ENCODE data around the gene GP1BB. TPM values are rescaled to one million over a fixed set of nuclear protein-coding genes. Genes with fewer than 3 reads are reported as not detected.

Gene GP1BB
- total RNA-seq, 5 donors from 2014 or later (not counting 1 experiment from before 2014, with no cell fraction given): 0.19 to 2.1 (median 0.36) TPM

DNA sequence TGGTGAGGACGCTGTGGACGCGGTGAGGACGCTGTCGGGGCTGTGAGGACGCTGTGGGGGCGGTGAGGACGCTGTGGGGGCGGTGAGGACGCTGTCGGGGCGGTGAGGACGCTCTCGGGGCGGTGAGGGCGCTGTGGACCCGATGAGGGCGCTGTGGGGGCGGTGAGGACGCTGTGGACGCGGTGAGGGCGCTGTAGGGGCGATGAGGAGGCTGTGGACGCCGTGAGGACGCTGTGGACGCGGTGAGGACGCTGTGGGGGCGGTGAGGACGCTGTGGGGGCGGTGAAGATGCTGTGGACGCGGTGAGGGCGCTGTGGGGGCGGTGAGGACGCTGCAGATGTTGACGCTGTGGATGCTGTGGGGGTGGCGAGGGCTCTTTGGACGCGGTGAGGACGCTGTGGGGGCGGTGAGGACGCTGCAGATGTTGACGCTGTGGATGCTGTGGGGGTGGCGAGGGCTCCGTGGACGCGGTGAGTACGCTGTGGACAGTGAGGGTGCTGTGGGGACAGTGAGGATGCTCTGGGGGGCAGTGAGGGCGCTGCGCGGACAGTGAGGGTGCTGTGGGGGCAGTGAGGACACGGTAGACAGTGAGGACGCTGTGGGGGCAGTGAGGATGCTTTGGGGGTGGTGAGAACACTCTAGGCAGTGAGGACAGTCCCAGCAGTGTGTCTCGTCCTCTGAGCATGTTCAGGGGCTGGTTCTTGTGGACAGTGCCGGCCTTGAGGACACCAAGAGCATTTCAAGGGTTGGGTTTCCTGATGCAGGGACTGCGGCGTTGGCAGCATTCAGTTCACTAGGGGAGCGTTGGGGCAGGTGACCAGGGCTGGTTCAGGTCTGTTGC, 4.2 kb downstream of the GP1BB start:
- no peaks in the 10 kb centered on the region for H3K36me3 ChIP-seq (ENCODE audit: control insufficient read depth in 2 of 2, extremely low read depth in 1 of 2, insufficient read depth in 1 of 2, low read length in 1 of 2)
- CTCF ChIA-PET: no interaction called here
- H3K36me3 Mint-ChIP-seq: no peaks in the 10 kb centered on the region
- WGBS (ENCODE audit: insufficient coverage): 75% methylated on average over 58 of the region's 61 CpGs
- POLR2A ChIA-PET: no interaction called here
- peaks cover 0 to 57% of the 10 kb centered on the region in 2 experiments for H3K27me3 ChIP-seq (replicated peaks in 1 of 2; ENCODE audit: control insufficient read depth in 2 of 2, extremely low read depth in 1 of 2, insufficient read depth in 2 of 2, low read length in 1 of 2)
- no peak overlapping the region for H3K27ac Mint-ChIP-seq
- ATAC-seq (replicated peaks in 1 of 4) (no peak), DNase-seq (no peak)
- no peak overlapping the region for H3K4me3 ChIP-seq (ENCODE audit: control insufficient read depth in 1 of 2, extremely low read depth in 1 of 2, low read length in 1 of 2)
- H3K9me3 ChIP-seq: no peaks in the 10 kb centered on the region
- peaks cover 1 to 28% of the 10 kb centered on the region in 2 experiments for H3K4me1 ChIP-seq (ENCODE audit: control insufficient read depth in 1 of 2, extremely low read depth in 1 of 2, insufficient read depth in 2 of 2, low read length in 2 of 2)
- peaks cover 8 to 15% (median 14%) of the 10 kb centered on the region in 3 donors for H3K4me1 Mint-ChIP-seq
- H3K4me3 Mint-ChIP-seq: peak overlapping the region in 1 of 3 donors; percentile 28
- H3K27me3 Mint-ChIP-seq: peaks cover 14 to 27% of the 10 kb centered on the region in 2 donors
- H3K9me3 Mint-ChIP-seq: no peaks in the 10 kb centered on the region
- no peak overlapping the region for H3K27ac ChIP-seq (ENCODE audit: low read length)

DNA sequence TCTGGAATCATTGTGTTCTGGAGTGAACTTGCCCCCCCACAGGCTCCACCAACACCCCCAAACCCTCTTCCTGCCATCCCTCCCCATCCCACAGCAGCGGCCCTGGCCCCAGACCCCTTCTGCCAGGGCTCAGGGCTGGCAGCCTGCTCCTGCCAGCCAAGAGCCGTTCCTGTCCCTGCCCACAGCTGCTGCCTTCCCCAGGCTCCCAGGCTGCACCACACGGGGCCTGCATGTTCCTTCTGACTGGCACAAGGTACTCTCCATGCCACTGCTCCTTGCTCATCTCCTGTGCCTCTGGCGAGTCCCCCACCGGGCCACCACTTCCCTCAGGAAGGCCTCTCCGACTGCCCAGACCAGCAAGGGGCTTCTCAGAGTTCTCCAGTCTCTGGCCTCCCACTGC, 4.9 kb downstream of the GP1BB start:
- Mint-ChIP-seq H3K36me3 (no peaks in the 10 kb centered on the region), H3K9me3 (no peaks in the 10 kb centered on the region), H3K4me3 (peak overlapping the region in 1 of 3 donors; percentile 37), H3K27me3 (peaks cover 10 to 22% of the 10 kb centered on the region in 2 donors), H3K4me1 (peaks cover 6 to 15% (median 11%) of the 10 kb centered on the region in 3 donors), H3K27ac (no peak overlapping the region)
- ChIA-PET POLR2A (no interaction called here), CTCF (no interaction called here)
- Histone ChIP-seq H3K27me3 (replicated peaks in 1 of 2; ENCODE audit: control insufficient read depth in 2 of 2, extremely low read depth in 1 of 2, insufficient read depth in 2 of 2, low read length in 1 of 2) (peaks cover 0 to 49% of the 10 kb centered on the region in 2 experiments), H3K4me1 (ENCODE audit: control insufficient read depth in 1 of 2, extremely low read depth in 1 of 2, insufficient read depth in 2 of 2, low read length in 2 of 2) (peaks cover 0 to 20% of the 10 kb centered on the region in 2 experiments), H3K9me3 (no peaks in the 10 kb centered on the region), H3K27ac (ENCODE audit: low read length) (no peak overlapping the region), H3K4me3 (ENCODE audit: control insufficient read depth in 1 of 2, extremely low read depth in 1 of 2, low read length in 1 of 2) (no peak overlapping the region), H3K36me3 (ENCODE audit: control insufficient read depth in 2 of 2, extremely low read depth in 1 of 2, insufficient read depth in 1 of 2, low read length in 1 of 2) (no peaks in the 10 kb centered on the region)
- no peak for ATAC-seq (replicated peaks in 1 of 4)
- DNase-seq: no peak
- WGBS (ENCODE audit: insufficient coverage): 73% methylated on average over 6 of the region's 6 CpGs

DNA sequence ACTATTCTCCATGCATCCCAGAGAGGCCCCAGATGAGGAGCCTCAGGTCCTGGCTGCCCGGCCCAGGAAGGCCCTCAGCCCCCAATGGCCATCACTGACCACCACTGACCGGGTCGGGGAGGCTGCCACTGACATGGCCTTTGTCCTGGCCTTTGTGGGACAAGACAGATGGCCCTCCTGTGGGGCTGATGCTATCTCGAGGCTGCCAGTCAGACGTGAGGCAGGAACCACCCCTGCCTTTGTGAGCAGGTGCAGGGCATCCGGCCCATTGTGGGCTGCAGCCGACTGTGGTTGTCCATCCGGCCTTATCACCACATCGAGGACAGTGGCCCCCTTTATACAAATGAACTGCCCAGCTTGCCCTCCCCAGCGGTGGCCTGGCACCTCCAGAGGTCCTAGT, 5.5 kb downstream of the GP1BB start:
- Histone ChIP-seq H3K27ac (ENCODE audit: low read length) (no peak overlapping the region), H3K27me3 (replicated peaks in 1 of 2; ENCODE audit: control insufficient read depth in 2 of 2, extremely low read depth in 1 of 2, insufficient read depth in 2 of 2, low read length in 1 of 2) (peaks cover 0 to 46% of the 10 kb centered on the region in 2 experiments), H3K4me1 (ENCODE audit: control insufficient read depth in 1 of 2, extremely low read depth in 1 of 2, insufficient read depth in 2 of 2, low read length in 2 of 2) (peaks cover 0 to 16% of the 10 kb centered on the region in 2 experiments), H3K4me3 (ENCODE audit: control insufficient read depth in 1 of 2, extremely low read depth in 1 of 2, low read length in 1 of 2) (no peak overlapping the region), H3K9me3 (no peaks in the 10 kb centered on the region), H3K36me3 (ENCODE audit: control insufficient read depth in 2 of 2, extremely low read depth in 1 of 2, insufficient read depth in 1 of 2, low read length in 1 of 2) (no peaks in the 10 kb centered on the region)
- WGBS (ENCODE audit: insufficient coverage): 37% methylated on average over 6 of the region's 10 CpGs
- H3K36me3 Mint-ChIP-seq: no peaks in the 10 kb centered on the region
- CTCF ChIA-PET: no interaction called here
- no peak for DNase-seq
- ATAC-seq (replicated peaks in 1 of 4): no peak
- no peak overlapping the region for H3K27ac Mint-ChIP-seq
- H3K27me3 Mint-ChIP-seq: peaks cover 10 to 18% of the 10 kb centered on the region in 2 donors
- peak overlapping the region in 1 of 3 donors; percentile 37 for H3K4me3 Mint-ChIP-seq
- POLR2A ChIA-PET: no interaction called here
- no peaks in the 10 kb centered on the region for H3K9me3 Mint-ChIP-seq
- H3K4me1 Mint-ChIP-seq: peaks cover 6 to 15% (median 9%) of the 10 kb centered on the region in 3 donors

DNA sequence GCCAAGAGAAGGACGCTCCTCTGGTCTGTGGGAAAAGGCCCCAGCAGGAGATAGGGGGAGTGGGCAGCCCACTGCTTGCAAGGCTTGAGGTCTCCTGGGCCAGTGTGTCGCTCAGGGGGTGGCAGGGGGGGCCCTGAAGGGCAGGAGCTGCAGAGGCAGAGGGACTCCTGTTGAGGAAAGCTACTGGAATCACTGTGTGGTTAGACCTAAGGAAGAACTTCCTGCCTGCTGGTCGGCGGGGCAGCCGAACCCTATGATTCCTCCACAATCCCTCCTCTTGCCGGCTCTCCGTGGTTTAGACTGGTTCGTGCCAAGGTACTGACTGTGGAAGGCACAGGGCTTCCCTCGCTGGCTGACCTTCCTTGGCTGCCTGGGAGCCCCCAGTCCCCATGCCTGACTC, 6.2 kb downstream of the GP1BB start:
- POLR2A ChIA-PET: no interaction called here
- Histone ChIP-seq H3K4me3 (ENCODE audit: control insufficient read depth in 1 of 2, extremely low read depth in 1 of 2, low read length in 1 of 2) (no peak overlapping the region), H3K27me3 (replicated peaks in 1 of 2; ENCODE audit: control insufficient read depth in 2 of 2, extremely low read depth in 1 of 2, insufficient read depth in 2 of 2, low read length in 1 of 2) (peaks cover 0 to 46% of the 10 kb centered on the region in 2 experiments), H3K36me3 (ENCODE audit: control insufficient read depth in 2 of 2, extremely low read depth in 1 of 2, insufficient read depth in 1 of 2, low read length in 1 of 2) (no peaks in the 10 kb centered on the region), H3K4me1 (ENCODE audit: control insufficient read depth in 1 of 2, extremely low read depth in 1 of 2, insufficient read depth in 2 of 2, low read length in 2 of 2) (peaks cover 0 to 13% of the 10 kb centered on the region in 2 experiments), H3K27ac (ENCODE audit: low read length) (no peak overlapping the region), H3K9me3 (no peaks in the 10 kb centered on the region)
- DNase-seq (no peak), ATAC-seq (replicated peaks in 1 of 4) (no peak)
- H3K4me3 Mint-ChIP-seq: no peak overlapping the region
- H3K9me3 Mint-ChIP-seq: no peaks in the 10 kb centered on the region
- no peak overlapping the region for H3K27ac Mint-ChIP-seq
- no peaks in the 10 kb centered on the region for H3K36me3 Mint-ChIP-seq
- peaks cover 10 to 17% of the 10 kb centered on the region in 2 donors for H3K27me3 Mint-ChIP-seq
- CTCF ChIA-PET: interaction anchor here in 1 of 2 donors (1.8 kb wide), 1 partner anchor 181 kb away, joined by 20 read pairs; no protein-coding TSS in a partner anchor
- WGBS (ENCODE audit: insufficient coverage): 74% methylated on average over 2 of the region's 9 CpGs
- peaks cover 5 to 15% (median 8%) of the 10 kb centered on the region in 3 donors for H3K4me1 Mint-ChIP-seq

DNA sequence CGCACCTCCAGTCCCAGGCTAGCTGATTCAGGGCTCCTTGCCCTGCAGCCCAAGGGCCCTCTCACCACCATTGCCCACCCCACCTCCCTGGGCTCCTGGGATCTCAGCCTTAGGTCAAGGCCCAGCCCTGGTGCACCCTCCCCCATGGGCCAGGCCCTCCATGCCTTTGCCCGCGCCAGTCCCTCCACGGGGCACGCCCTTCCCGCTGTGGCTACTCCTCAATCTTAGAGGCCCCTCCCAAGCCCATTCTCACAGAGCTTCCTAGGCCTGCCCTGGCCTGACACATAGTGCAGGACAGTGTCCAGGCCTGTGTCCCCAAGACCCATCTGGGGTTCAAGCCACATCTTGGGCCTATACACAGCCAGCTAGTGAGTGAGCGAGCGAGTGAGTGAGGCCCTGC, 6.9 kb downstream of the GP1BB start:
- no peaks in the 10 kb centered on the region for H3K36me3 ChIP-seq (ENCODE audit: control insufficient read depth in 2 of 2, extremely low read depth in 1 of 2, insufficient read depth in 1 of 2, low read length in 1 of 2)
- Mint-ChIP-seq H3K27ac (no peak overlapping the region), H3K36me3 (no peaks in the 10 kb centered on the region), H3K27me3 (peaks cover 3 to 10% of the 10 kb centered on the region in 2 donors), H3K4me1 (peaks cover 2 to 9% (median 3%) of the 10 kb centered on the region in 3 donors), H3K4me3 (peak overlapping the region in 1 of 3 donors; percentile 69), H3K9me3 (no peaks in the 10 kb centered on the region)
- WGBS (ENCODE audit: insufficient coverage): 95% methylated on average over 8 of the region's 8 CpGs
- peaks cover 0 to 13% of the 10 kb centered on the region in 2 experiments for H3K4me1 ChIP-seq (ENCODE audit: control insufficient read depth in 1 of 2, extremely low read depth in 1 of 2, insufficient read depth in 2 of 2, low read length in 2 of 2)
- ChIA-PET POLR2A (no interaction called here), CTCF (interaction anchor here (0.6 to 1.8 kb wide), 10 partner anchors 19 to 587 kb away, joined by 3 to 20 read pairs (median 3); no protein-coding TSS in a partner anchor)
- ATAC-seq (replicated peaks in 1 of 4) (peak in 3 of 4 experiments; percentile 3 to 19 (median 8)), DNase-seq (no peak)
- peaks cover 0 to 39% of the 10 kb centered on the region in 2 experiments for H3K27me3 ChIP-seq (replicated peaks in 1 of 2; ENCODE audit: control insufficient read depth in 2 of 2, extremely low read depth in 1 of 2, insufficient read depth in 2 of 2, low read length in 1 of 2)
- no peak overlapping the region for H3K27ac ChIP-seq (ENCODE audit: low read length)
- no peaks in the 10 kb centered on the region for H3K9me3 ChIP-seq
- no peak overlapping the region for H3K4me3 ChIP-seq (ENCODE audit: control insufficient read depth in 1 of 2, extremely low read depth in 1 of 2, low read length in 1 of 2)

DNA sequence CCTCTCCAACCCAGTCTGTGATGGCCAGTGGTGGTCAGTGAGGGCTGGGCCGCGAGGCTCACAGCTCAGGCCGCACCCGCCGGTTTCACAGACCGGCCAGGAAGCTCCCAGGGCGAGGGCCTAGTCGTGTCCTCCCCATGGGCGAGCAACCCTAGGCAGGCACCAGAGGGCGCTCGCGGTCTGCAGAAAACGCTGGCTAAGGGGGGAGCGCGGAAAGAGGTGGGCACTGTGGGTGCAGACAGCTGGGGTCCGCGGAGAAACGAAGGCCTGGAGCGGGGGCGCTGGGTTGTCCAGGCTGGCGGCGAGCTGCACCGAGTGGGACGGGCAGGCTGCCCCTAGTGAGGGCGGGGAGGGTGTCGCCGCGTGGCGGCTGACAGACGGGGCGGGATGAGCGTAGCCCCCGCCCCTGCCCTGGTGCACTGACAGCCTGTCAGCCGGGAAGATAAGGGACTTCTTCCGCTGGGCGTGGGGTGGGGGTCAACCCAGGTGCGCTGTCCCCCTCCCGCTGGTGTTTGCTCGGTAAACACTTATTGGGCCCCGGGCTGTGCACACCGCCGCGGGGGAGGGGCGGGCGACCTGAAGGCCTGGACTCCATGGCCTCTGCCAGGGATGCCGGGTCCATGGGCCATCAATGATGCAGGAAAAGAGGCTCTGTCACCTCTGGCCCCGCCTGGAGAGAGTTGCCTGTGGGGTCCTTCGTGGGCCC, 7.5 kb downstream of the GP1BB start:
- POLR2A ChIA-PET: no interaction called here

More for the DNA sequence above, 7.5 kb downstream of the GP1BB start:
- peaks cover 0 to 13% of the 10 kb centered on the region in 2 experiments for H3K4me1 ChIP-seq (ENCODE audit: control insufficient read depth in 1 of 2, extremely low read depth in 1 of 2, insufficient read depth in 2 of 2, low read length in 2 of 2)
- H3K4me3 ChIP-seq (ENCODE audit: control insufficient read depth in 1 of 2, extremely low read depth in 1 of 2, low read length in 1 of 2): peak overlapping the region; percentile 35 to 41
- Mint-ChIP-seq H3K9me3 (no peaks in the 10 kb centered on the region), H3K27me3 (peaks cover 0 to 6% of the 10 kb centered on the region in 2 donors), H3K4me1 (peaks cover 2 to 6% (median 3%) of the 10 kb centered on the region in 3 donors), H3K27ac (no peak overlapping the region), H3K36me3 (no peaks in the 10 kb centered on the region), H3K4me3 (peak overlapping the region; percentile 69 to 80 (median 69))
- CTCF ChIA-PET: interaction anchor here (0.6 to 1.8 kb wide), 10 partner anchors 18 to 292 kb away, joined by 3 to 20 read pairs (median 3); no protein-coding TSS in a partner anchor
- H3K9me3 ChIP-seq: no peaks in the 10 kb centered on the region
- ATAC-seq (replicated peaks in 1 of 4): peak; percentile 87 to 92 (median 91)
- 5% methylated on average over 48 of the region's 48 CpGs for WGBS (ENCODE audit: insufficient coverage)
- peaks cover 0 to 35% of the 10 kb centered on the region in 2 experiments for H3K27me3 ChIP-seq (replicated peaks in 1 of 2; ENCODE audit: control insufficient read depth in 2 of 2, extremely low read depth in 1 of 2, insufficient read depth in 2 of 2, low read length in 1 of 2)
- H3K27ac ChIP-seq (ENCODE audit: low read length): no peak overlapping the region
- no peaks in the 10 kb centered on the region for H3K36me3 ChIP-seq (ENCODE audit: control insufficient read depth in 2 of 2, extremely low read depth in 1 of 2, insufficient read depth in 1 of 2, low read length in 1 of 2)
- DNase-seq: peak; percentile 52 to 89 (median 81)
